SW 1271 (cell line): ENCODE results near the gene PTPRM.
"Not testable (repeated sequence)": the region's sequence is repeated elsewhere in the genome, so short reads cannot be mapped to it uniquely, and the experiment has no call there.

Experiments
- DNase-seq, 2 experiments: peaks; one replicate each; lab custom pipeline; 2025; lab: John Stamatoyannopoulos, UW

The PTPRM gene

DNA sequence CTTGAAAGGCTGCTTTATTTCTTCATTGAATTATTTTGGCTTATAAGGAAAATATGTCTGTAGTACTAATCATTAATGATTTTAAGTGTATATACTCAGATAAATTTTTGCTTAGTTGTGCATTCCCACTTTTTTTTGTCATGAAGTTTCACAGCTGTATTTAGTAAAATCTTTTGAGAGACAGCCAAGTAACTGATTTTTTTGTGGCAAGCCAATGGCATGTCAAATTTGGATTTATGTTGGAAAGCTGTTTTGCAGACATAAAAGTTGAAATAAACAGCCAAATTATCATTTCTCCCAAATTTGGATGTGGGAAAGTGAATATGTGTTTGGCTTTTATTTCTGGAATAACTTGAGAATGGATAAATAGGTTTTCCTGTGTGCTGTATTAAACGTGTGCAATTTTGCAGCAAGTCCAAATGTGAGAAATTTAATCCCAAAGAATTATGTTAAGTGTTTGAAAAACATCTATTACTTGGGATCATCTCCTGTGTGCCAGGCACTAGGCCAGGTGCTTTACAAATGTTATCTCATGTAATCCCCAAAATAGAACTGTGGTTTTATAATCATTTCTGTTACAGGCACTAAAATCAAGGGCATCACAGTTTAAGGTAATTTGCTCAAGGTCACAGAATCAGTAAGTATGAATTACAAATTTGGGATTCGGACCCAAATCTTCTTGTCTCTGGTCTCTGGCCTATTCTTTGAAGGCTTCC lies 160.4 kb downstream of the PTPRM start:
- no peak for DNase-seq

GRCh38 chr18:7728297-7728696 lies 161.2 kb downstream of the PTPRM start:
- DNase-seq, result no peak

- DNase-seq, result no peak
Observed at GRCh38 chr18:7729868-7730267, 162.8 kb downstream of the PTPRM start.

DNA sequence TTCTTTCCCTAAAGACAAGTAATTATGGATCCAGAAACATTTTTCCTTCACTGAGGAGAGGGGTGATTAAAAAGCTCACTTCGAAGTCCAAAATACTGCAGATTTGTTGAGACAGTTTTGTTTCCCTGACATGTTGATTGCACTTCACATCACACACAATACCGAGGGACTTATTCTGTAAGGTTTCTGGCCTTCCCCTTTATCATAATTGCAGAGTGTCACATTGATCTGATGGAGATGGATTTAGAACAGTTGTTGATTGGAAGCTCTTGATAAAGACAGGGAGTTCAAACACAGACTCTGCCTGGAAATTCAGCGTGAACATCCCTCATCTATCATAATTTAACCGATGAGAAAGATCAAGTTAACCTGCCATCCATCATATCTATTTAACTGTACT lies 163.6 kb downstream of the PTPRM start:
- DNase-seq, result no peak

- DNase-seq, result no peak
Observed at GRCh38 chr18:7733642-7734041, 166.5 kb downstream of the PTPRM start.

- DNase-seq, result no peak
Observed at GRCh38 chr18:7735196-7735595, 168.1 kb downstream of the PTPRM start.

DNA sequence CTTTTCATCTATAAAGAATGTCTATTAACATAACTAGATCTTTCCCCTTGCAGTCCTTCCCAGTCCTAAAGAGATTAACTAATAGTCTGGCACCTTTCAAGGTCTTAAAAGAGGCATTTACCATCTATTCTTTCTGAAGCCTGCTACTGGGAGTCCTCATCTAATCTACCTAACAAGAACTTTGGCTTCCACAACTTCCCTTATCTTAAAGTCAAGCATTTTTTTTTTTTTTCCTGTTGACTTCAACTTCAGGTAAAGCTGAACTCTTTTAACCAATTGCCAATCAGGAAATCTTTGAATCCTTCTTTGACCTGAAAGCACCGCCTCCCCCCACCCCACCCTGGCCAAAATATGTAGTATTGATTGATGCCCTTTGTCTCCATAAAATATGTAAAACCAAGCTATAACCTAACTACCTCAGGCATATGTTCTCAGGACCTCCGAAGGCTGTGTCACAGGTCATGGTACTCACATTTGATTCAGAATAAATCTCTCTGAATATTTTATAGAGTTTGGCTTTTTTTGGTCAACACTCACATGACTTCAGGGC lies 168.6 kb downstream of the PTPRM start:
- no peak for DNase-seq

DNA sequence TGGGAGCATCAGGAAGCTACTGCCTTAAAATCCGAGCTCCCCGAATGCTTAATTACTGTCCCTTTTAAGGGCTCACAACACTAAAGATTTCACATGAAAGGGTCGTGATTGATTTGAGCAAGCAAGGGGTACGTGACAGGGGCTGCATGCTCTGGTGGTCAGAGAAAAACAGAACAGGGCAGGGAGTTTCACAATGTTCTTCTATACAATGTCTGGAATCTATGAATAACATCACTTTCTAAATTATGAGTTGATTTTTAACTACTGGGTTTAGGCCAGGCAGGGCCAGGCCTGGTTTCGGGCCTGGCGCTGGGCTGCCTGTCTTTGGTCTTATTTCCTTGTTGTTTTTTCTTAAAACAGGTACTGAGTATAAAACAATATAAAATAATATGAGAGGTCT lies 169.4 kb downstream of the PTPRM start:
- DNase-seq, result not testable (repeated sequence)

DNA sequence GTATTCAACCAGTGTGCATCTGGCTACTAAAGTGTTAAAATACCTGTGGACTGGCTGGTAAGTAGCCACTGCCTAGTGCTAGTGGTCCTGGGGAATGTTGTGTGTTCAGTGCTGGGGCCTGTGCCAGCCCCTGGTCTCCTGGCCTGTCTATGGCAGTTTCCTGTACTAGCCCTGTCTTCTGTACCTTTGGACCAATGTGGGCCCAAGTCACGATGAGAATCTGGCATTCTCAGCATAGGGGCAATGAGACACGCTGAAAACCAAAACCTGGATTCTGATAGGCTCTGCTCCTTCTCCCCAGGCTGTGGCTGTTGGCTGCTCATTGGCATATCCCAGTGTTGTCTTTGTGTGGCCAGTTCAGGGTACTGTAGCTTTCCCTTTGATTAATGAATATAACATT lies 170.4 kb downstream of the PTPRM start:
- DNase-seq, result no peak

DNA sequence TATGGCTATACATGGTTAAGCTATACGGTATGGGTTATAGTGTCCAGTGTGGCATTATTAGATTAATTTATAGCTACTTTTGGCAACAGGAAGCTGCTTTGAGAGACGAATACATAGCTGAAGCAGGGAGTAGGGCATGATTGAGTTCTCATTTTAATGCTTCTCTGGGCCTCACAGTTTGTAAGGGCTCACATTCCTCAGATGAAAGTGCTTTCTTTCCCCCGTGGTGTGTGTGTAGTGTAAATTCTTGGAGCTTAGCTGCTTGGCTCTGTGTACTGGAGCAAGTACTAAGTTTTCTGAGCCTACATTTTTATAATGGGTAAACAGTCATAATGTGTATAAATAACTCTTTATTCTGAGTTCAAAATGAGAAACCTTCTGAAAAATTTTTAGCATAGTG lies 173.7 kb downstream of the PTPRM start:
- DNase-seq, result no peak

DNA sequence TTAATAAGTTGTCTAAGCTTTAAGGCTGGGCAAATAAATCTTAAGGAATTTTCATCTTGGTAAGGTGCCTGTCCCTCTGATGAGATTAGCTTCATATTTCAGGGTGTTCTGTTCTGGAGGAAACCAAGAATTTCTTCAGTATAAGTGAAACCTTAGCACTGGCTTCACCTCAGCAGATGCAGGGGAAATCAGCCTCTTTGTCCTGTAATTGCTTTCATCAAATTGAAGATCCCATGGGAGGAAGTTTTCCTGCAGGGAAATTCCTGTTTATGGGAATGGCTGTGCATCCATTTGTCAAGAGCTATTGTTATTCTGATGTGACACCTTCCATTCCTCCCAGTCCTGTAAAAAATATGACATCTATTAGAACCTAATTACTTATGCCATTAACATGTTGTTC lies 174.5 kb downstream of the PTPRM start:
- DNase-seq, result no peak

DNA sequence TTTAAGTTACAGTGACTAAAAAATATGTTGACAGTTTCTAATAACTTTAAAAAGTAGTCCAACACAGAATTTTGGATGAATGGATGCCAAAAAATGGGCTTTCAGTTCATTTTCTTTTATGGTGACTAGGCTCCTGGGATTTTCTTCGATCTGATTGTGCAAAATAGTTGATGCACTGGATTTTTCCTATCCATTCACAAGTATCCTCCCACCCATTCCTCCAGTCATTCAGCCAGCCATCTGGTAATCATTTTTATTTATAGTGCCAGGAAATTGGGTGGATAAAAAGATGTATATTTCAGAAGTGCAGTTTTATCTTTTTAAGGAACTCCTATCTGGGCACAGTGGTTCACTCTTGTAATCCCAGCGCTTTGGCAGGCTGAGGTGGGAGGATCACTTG lies 175.1 kb downstream of the PTPRM start:
- no peak for DNase-seq

DNA sequence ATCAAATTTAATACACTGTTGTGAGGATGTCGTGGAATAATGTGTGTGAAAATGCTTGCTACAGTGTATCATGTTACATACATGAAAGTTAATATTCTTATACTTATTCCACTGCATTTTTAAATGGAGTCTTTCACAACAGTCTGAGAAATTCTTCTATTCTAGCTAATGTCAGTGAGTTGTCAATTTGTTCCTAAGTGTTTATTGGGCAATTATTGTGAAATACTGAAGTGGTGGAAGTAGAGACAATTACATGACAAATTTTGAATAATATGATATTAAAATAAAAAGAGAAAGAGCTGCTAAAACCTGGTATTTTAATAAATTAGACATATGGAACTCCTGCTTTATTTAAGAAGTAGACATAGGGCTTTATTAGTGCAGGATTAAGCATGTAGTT lies 176.1 kb downstream of the PTPRM start:
- DNase-seq, result no peak

DNA sequence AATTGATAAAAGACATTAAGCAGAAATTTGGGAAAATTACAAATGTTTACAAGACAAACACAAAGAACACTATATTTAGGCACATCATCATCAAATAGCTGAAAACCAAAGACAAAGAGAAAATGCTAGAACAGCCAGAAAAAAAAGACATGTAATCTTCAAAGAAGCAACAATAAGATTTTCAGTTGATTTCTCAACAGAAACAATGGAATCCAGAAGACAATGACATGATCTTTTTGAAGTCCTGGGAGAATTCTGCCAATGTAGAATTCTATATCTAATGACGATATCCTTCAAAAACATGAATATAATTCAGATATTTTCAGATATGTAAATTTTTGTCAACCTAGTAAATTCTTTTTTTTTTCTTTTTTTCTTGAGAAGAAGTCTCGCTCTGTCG lies 179.0 kb downstream of the PTPRM start:
- no peak for DNase-seq

DNA sequence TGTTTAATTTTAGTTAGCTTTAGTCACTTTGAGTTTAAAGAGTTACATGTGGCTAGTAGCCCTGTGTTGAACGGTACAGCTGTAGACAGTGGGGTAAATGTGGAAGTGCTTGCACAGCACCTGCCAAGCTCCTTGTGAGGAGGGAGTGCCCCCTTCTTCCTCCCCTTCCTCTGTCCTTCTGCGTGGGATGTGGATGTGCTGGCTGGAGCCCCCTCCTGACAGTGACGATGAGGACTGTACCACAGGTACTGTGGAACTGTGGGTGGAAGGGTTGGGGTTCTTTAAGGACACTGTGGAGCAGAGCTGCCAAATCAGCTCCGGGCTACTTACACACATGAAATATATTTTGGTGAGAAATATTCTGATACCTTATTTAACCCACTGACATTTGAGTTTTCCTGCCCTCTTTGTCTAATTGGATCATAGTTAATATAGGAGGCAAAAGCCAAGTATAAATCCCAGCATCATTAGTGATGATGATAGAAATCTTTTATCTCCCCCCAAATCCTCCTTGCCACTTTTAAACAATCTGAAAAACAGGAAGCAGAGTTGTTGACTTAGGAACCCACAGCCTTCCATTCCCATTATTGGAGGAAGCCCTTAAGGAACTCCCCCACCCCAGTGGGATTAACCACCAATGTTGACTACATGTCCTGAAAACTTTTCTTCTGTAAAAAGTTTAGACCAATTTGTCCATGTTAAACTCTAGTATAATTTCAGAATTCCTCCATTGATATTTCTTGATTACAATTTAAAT lies 181.3 kb downstream of the PTPRM start:
- DNase-seq, result no peak

GRCh38 chr18:7749008-7749405 lies 181.9 kb downstream of the PTPRM start:
- DNase-seq, result no peak

- no peak for DNase-seq
Observed at GRCh38 chr18:7749510-7749981, 182.4 kb downstream of the PTPRM start.

- no peak for DNase-seq
Observed at GRCh38 chr18:7750095-7750663, 183.1 kb downstream of the PTPRM start.

DNA sequence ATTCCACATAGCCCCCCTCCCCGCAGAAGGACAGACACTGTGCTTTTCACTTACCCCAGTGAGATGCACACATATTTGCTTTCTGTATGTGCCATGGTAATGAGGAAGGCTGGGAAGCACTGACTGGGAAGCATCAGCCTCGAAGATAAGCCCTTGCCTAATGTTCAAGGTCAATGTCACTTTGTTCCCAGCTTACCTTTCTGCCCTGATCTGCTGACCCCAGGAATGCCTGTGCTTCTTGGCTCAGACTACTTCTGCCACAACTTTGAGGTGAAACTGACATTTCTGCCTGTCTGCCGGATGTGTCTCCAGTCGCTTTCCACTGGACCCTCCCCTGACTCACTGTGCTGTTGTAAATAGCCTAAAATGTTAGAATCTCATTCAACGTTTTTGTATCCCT lies 183.8 kb downstream of the PTPRM start:
- no peak for DNase-seq

DNA sequence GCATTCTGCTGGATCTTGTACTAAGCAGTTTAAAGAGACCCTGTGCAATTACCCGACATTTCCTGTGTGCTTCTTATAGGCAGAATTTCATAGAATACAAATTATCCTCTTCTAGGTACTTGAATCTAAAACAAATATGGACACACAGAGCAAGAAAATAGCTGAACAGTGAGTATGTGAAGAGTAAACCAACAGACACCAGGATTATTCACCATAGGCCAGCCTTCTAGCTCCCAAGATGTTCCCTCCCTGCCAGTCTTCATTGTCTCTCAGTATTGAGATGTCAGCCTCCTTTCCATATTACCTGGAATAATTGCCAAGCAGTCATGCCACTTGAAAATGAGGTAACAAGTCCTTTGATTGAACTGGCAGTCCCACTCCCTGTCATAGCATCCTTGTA lies 187.1 kb downstream of the PTPRM start:
- DNase-seq, result no peak

GRCh38 chr18:7754725-7755181 lies 187.6 kb downstream of the PTPRM start:
- DNase-seq, result no peak

DNA sequence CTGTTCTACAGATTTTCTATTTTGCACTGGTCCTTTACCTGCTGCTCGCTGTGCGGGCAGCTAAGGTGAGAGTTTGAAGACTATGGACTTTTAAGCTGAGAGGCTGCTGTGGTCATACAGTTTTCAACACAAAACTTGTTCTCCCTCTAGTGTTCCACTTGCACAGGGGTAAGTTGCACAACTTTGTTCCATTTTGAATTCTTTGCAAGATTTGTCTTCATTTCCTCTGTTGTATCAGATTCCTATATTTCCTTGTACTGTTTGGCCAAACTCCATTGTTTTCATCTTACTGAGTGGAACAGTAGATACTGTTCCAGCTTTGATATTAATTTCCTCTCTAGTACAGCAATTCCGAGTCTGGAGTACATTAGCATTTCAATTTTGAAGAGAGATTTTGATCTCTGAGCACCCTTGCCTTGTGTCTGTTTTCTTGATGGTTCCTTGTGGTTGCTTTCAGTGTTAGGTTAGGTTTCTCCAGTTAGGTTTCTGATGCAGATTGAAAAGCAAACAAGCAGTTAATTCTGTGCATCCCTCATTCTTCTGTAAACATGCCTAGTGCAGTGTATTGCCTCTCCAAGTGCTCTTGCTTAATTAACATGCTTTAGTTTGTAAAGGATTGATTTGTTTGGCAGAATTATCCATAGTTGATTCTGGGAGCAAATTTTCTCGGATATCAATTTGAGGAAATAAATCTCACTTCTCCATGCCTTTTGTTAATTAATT lies 188.8 kb downstream of the PTPRM start:
- DNase-seq, result no peak
